Midbrain (tissue), 1 donor: Measurements from ENCODE around the gene PCBP3.

Experiments
- DNase-seq: peaks from one replicate; lab custom pipeline; 2025; lab: John Stamatoyannopoulos, UW

The PCBP3 gene

GRCh38 chr21:45753445-45753844, 109.9 kb downstream of the PCBP3 start:
- no peak for DNase-seq

- DNase-seq, result no peak
Measured at GRCh38 chr21:45756029-45756428, 112.5 kb downstream of the PCBP3 start.

GRCh38 chr21:45756669-45757068, 113.1 kb downstream of the PCBP3 start:
- DNase-seq, result no peak

GRCh38 chr21:45761704-45762103, 118.2 kb downstream of the PCBP3 start:
- no peak for DNase-seq

GRCh38 chr21:45763074-45763473, 119.5 kb downstream of the PCBP3 start:
- DNase-seq, result no peak

GRCh38 chr21:45763506-45763905, 120.0 kb downstream of the PCBP3 start:
- no peak for DNase-seq

- DNase-seq, result no peak
Measured at GRCh38 chr21:45764792-45765191, 121.3 kb downstream of the PCBP3 start.

GRCh38 chr21:45765375-45765774, 121.8 kb downstream of the PCBP3 start:
- DNase-seq, result no peak

- no peak for DNase-seq
Measured at GRCh38 chr21:45766055-45766454, 122.5 kb downstream of the PCBP3 start.

GRCh38 chr21:45766501-45766900, 123.0 kb downstream of the PCBP3 start:
- no peak for DNase-seq

GRCh38 chr21:45767071-45768006, 123.8 kb downstream of the PCBP3 start:
- DNase-seq, result no peak

GRCh38 chr21:45768011-45768739, 124.7 kb downstream of the PCBP3 start:
- DNase-seq, result no peak

GRCh38 chr21:45768740-45769048, 125.2 kb downstream of the PCBP3 start:
- no peak for DNase-seq

- no peak for DNase-seq
Measured at GRCh38 chr21:45769294-45769693, 125.8 kb downstream of the PCBP3 start.

GRCh38 chr21:45769896-45770295, 126.4 kb downstream of the PCBP3 start:
- DNase-seq, result no peak

- no peak for DNase-seq
Measured at GRCh38 chr21:45772180-45772579, 128.7 kb downstream of the PCBP3 start.

- no peak for DNase-seq
Measured at GRCh38 chr21:45774291-45774690, 130.8 kb downstream of the PCBP3 start.

GRCh38 chr21:45776971-45777370, 133.4 kb downstream of the PCBP3 start:
- no peak for DNase-seq

GRCh38 chr21:45778686-45779085, 135.2 kb downstream of the PCBP3 start:
- DNase-seq, result no peak

- DNase-seq, result no peak
Measured at GRCh38 chr21:45779226-45779625, 135.7 kb downstream of the PCBP3 start.

- DNase-seq, result no peak
Measured at GRCh38 chr21:45780647-45781046, 137.1 kb downstream of the PCBP3 start.

- DNase-seq, result no peak
Measured at GRCh38 chr21:45781741-45782140, 138.2 kb downstream of the PCBP3 start.

- DNase-seq, result no peak
Measured at GRCh38 chr21:45786660-45787059, 143.1 kb downstream of the PCBP3 start.
